OCI-LY3 (cell line): ENCODE data around the gene SDHC.

Source experiments
- EZH2phosphoT487 ChIP-seq: fragments of 200-600 bp; shearing (Covaris generic); IDR thresholded peaks from 2 replicates; pipeline ENCODE4 v1.6.1; 2018; ENCODE audit warnings: antibody characterized with exemption, mixed run types, low read depth
- TF ChIP-seq, protein P1 (sequence below): fragments of 200-600, 300-600 bp; sonication (generic); IDR thresholded peaks from 2 replicates; pipeline ENCODE4 v1.5.1; 2014; ENCODE audit warnings: antibody characterized with exemption, low read length, low read depth

DNA sequence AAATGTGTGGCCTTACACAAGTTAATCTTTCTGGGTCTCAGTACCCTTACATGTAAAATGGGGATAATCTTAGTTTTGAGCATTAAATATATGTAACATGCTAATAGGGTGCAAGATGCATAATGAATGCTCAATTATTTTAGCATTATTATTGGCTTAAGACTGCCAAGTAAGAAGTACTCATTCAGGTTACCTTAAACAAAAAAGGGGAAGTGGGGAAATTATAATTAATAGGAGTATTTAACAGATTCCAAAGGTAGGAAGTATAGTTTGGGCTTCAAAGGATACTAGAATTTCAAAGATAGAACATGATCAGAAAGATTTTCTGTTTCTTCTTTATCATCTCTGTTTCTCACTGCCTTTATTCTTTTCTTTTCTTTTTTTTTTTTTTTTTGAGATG lies 59.3 kb downstream of the SDHC start:
- TF ChIP-seq, protein P1, sequence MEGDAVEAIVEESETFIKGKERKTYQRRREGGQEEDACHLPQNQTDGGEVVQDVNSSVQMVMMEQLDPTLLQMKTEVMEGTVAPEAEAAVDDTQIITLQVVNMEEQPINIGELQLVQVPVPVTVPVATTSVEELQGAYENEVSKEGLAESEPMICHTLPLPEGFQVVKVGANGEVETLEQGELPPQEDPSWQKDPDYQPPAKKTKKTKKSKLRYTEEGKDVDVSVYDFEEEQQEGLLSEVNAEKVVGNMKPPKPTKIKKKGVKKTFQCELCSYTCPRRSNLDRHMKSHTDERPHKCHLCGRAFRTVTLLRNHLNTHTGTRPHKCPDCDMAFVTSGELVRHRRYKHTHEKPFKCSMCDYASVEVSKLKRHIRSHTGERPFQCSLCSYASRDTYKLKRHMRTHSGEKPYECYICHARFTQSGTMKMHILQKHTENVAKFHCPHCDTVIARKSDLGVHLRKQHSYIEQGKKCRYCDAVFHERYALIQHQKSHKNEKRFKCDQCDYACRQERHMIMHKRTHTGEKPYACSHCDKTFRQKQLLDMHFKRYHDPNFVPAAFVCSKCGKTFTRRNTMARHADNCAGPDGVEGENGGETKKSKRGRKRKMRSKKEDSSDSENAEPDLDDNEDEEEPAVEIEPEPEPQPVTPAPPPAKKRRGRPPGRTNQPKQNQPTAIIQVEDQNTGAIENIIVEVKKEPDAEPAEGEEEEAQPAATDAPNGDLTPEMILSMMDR: no peak
- no peak for TF ChIP-seq EZH2phosphoT487
